NCI-H82 (cell line): ENCODE measurements around the gene DOCK3.
A peak's percentile ranks its signal among the peaks of the same experiment; 100 is the strongest.
"Not testable (repeated sequence)": the region's sequence is repeated elsewhere in the genome, so short reads cannot be mapped to it uniquely, and the experiment has no call there.

Experiments used
- DNase-seq: peaks from one replicate; lab custom pipeline; 2025; lab: John Stamatoyannopoulos, UW

DOCK3 gene

DNA sequence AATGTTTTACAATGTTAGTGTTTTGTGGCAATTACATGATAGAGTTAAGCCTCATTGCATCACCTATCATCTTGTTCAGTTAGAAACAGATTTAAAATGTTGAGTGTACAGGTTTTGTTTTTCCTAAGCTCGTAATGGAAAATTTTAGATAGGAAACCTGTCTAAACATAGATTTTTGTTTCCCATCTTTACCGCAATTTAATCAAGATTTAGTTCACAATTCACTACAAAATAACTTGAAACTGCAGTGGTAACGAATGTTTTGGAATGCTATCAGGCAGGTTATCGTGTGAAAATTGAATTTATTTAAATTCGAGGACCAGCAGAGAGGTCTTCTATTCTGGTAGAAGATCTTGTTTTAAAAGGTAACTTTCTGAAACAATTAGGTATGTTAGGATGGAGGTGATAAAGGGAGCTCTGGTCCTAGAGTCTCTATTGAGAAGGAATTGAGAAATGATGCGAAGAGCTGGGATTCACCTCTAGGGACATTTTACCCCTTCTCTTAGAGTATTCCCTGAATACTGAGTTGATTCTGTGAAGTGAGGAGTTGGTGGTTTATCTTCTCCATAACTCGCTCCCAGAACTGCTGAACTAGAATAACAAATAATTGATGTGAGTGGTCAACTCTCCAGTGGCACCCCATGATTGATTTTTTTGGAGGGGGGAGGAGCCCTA is 1.4 kb downstream of the DOCK3 start:
- peak; percentile 32 for DNase-seq

DNA sequence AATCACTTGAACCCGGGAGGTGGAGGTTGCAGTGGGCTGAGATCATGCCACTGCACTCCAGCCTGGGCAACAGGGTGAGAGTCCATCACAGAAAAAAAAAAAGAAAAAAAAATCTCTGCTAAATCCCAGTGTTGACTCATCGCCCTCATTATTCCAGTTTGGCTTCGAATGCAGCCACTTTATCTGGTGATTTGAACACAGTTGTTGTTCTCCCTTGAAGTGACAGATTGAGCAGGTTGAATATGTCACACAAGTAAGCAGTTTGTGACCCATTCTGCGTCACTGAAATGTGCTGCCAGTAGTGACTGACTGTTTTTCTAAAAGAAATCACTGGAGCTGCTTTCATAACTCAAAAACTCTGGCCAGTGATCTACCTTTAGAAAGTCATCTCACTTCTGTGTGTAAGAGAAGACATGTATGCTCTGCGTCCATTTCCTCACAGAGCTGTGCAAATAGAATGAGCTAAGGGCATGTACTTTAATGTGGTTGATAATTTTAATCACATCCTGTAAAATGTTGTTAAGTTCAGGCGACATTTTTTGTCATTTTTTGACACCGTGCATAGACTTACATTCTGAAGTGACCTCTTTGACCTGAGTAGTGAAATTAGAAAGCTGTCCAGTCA is 12.5 kb downstream of the DOCK3 start:
- DNase-seq, result no peak

DNA sequence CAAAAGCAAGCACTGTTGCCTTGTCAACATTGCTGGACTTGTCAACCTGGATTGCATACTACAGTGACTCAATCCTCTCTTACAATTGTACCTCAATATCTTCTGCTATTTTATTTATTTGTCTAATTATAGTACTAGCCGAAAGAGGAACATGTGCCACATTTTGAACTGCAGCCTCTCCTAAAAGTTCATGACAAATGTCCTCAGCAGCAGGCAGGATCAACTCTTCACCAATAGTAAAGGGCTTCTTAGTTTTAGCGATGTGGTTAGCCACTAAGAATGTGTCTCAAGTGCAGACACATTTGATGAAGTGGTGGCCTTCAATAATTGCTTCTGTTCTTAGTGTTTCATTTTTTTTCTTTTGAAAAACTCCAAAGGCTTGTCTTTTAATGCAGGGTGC is 13.2 kb downstream of the DOCK3 start:
- no peak for DNase-seq

DNA sequence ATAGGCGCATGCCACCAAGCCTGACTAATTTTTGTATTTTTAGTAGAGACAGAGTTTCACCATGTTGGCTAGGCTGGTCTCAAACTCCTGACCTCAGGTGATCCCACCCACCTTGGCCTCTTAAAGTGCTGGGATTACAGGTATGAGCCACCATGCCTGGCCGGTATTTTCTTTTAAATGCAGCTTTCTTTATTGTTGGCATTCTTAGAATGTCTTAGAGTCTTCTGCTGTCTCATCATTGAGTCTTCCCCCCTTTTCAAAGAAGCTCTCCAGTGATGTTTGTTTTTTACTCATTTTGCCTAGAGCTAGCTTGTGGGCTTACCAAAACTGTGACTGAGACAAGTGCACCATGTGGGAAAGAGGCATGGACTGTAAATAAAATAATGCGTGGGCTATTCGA is 13.9 kb downstream of the DOCK3 start:
- not testable (repeated sequence) for DNase-seq

DNA sequence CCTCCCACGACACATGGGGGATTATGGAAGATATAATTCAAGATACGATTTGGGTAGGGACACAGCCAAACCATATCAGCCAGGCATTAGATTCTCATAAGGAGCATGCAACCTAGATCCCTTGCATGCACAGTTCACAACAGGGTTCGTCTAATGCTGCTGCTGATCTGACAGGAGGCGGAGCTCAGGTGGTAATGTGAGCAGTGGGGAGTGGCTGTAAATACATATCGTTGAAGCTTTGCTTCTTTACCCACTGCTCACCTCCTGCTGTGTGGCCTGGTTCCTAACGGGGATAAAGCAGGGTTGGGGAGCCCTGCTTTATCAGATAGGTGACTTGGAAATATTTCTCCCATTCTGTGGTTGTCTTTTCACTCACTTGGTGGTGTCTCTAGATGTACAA is 14.8 kb downstream of the DOCK3 start:
- no peak for DNase-seq

DNA sequence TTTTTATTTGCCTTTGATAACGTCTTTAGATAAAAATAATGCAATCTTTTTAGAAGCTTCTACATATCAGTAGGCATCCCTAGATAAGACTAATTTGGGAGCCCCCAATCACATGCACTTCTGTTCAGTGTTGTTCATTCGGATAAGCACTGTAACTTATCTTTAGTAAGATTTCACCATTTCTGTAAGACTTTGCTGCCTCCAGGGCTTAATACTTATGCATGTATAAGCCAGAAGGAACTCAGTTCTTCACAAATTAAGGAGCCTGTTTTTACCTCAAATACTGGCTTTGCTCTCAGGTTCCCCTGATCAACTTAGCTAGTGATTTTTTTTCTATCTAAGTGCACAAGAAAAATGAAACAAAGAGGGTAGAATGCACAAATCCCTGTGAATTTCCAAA is 20.3 kb downstream of the DOCK3 start:
- DNase-seq, result no peak

DNA sequence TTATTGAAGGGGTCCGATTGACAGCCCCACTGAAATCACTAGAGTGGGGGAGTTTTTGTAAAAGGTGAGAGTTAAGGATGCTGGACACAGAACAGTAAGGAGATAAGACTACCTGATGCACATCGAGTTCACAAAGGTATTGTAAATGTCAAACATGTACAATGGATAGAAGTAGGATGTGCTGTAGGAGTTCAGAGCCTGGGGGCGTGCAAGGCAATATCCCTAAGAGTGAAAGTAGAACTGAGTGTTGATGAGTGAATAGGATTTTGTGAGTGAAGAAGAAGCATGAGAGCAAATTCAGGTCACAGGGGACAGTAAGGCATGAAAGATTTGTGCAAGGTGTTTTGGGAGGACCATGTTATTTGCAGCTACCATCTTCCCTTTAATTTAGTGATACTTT is 21.5 kb downstream of the DOCK3 start:
- DNase-seq, result no peak

DNA sequence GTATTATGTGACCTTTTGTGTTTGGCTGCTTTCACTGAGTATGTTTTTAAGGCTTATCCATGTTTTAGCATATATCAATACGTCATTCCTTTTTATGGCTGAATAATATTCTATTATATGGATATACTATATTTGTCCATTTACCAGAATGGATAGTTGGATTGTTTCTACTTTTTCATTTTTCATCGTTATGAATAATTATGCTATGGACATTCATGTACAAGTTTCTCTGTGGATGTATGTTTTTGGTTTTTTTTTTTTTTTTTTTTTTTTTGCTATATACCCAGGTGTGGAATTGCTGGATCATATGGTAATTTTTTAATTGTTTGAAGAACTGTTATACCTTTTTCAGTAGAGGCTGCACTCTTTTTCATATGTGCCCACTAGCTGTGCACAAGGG is 23.5 kb downstream of the DOCK3 start:
- no peak for DNase-seq

DNA sequence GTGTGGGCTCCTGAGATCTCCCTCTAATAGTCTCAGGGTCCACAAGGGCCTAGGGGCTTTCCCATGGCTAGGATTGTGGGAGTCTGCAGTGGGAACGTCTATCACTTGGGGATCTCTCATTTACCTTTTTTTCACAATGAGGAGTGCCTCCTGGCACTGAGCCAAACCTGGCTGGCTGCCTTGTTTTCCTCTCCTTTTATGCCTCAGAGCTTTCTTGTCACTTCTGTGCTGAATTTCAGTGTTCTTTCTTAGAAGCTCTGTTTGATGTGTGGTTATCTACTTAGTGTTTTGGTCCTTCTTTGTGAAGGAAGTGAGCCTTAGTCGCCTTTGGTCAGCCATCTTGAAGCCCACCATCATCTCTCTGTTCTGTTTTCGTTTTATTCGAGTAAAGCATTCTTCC is 33.9 kb downstream of the DOCK3 start:
- no peak for DNase-seq

DNA sequence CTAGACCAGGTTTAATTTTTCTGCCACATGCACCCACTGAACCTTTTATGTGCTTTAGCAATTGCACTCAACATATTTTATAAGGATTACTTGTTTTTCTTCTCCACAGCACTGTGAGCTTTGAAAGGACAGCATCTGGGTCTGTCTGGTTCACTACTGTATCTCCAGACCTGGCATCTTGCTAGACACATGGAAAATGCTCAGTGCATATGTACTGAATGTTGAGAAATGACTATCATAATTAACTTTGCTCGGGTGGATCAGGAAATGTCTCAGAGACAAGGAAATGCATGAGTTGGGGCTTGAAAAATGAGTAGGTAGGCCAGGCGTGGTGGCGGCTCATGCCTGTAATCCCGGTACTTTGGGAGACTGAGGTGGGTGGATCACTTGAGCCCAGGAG is 40.2 kb downstream of the DOCK3 start:
- DNase-seq, result no peak

DNA sequence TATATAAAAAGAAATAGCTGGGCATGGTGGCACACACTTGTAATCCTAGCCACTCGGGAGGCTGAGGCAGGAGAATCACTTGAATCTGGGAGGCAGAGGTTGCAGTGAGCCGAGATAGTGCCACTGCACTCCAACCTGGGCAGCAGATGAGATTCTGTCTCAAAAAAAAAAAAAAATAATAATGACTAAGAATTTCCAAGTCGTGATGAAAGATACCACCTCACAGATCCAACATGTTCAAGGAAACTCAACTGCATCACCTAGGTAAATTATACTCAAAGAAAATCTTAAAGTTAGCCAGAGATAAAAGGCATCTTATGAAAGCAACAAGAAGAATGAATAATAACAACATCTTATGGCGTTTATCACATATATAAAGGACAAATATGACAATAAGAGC is 50.1 kb downstream of the DOCK3 start:
- no peak for DNase-seq

DNA sequence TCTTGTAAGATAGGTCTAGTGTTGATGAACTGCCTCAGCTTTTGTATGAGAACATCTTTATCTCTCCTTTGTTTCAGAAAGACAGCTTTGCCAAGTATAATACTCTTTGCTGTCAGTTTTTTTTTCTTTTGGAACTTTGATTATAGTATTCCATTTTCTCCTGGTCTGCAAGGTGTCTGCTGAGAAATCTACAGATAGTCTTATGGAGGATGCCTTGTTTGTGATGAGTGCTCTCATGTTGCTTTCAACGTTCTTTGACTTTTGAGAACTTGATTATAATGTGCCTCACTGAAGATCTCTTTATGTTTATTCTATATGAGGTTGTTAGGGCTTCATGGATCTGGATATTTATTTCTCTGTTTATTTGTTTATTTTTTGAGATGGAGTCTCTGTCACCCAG is 60.3 kb downstream of the DOCK3 start:
- DNase-seq, result no peak

DNA sequence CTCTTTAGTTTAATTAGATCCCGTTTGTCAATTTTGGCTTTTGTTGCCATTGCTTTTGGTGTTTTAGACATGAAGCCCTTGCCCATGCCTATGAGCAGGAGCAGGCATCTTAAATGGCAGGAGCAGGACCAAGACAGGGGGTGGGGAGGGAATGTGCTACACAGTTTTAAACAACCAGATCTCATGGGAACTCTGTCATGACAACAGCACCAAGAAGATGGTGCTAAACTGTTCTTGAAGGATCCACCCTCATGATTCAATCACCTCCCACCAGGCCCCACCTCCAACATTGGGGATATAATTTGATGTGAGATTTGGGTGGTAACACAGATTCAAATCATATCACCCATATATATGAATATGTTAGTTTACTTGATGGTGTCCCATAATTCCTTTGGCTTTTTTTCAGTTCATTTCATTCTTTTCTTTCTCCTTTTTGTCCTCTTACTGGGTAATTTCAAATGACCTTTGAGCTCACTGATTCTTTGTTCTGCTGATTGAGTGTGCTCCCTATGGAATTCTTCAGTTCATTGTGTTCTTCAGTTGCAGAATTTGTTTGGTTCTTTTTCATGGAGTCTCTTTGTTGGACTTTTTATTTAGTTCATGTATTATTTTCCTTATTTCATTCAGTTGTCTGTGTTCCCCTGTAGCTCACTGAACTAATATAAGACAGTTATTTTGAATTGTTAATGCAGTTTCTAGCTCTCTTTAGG is 62.6 kb downstream of the DOCK3 start:
- no peak for DNase-seq

DNA sequence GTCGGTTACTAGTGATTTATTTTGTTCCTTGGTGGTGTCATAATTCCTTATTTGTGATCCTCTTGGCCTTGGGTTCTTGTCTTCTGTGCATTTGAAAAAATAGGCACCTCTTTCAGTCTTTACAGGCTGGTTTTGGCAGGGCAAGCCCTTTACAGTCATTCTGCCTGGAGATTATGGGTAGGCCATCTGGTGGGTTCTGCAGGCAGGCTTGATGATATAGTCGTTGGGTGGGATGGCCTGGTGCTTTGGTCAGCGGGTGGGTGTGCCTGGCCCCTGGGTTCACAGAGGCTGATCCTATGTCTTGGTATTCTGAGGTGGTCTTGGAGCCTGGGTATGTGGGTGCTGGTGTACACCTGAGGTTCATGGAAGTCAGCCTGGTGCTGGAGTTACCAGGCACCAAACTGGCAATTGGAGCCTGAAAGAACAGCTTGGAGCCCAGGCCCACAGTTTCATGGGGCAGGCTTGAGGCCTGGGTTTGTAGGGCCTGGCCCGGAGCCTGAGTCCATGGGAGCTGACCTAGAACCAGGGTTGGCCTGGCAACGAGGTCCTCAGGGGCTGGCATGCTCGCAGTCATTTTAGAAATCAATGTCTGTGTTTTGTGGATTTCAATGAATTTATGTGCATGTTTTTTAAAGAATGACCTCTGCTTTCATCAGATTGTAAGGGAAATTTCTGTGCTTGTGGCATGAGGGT is 63.3 kb downstream of the DOCK3 start:
- DNase-seq, result peak; percentile 60

DNA sequence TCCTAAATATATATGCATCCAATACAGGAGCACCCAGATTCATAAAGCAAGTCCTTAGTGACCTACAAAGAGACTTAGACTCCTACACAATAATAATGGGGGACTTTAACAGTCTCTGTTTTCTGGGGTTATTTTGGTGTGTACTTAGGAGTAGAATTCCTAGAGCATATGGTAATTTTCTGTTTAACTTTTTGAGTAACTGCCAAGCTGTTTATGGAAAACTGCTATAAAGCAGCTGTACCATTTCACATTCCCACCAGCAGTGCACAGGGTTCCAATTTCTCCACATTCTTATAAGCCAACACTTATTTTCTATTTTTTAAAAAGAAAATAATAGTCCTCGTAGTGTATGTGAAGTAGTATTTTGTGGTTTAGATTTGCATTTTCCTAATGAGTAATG is 68.9 kb downstream of the DOCK3 start:
- no peak for DNase-seq

DNA sequence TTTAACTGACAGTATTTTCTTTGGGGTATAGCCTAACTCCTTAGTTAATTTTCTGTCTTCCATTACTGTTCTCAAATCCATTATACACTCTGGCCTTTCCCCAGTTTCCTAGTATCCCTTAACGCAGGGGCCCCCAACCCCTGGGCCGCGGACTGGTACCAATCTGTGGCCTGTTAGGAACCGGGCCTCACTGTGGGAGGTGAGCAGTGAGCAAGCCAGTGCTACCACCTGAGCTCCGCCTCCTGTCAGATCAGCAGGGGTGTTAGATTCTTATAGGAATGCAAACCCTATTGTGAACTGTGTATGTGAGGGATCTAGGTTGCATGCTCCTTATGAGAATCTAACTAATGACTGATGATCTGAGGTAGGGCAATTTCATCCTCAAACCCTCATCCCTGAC is 75.1 kb downstream of the DOCK3 start:
- no peak for DNase-seq

DNA sequence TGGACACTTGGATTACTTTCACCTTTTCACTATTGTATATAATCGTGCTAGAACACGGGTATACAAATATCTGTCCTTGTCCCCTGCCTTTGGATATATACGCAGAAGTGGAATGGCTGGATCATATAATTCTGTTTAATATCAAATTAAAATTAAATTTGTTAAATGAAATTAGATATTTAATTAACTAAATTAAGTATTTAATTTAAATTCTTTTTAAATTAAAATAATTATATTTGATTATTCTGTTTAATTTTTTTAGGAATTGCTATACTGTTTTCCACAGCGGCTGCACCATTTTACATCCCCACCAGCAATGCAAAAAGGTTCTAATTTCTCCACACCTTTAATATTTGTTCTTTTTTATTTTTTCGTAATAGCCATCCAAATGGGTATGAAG is 84.3 kb downstream of the DOCK3 start:
- no peak for DNase-seq

DNA sequence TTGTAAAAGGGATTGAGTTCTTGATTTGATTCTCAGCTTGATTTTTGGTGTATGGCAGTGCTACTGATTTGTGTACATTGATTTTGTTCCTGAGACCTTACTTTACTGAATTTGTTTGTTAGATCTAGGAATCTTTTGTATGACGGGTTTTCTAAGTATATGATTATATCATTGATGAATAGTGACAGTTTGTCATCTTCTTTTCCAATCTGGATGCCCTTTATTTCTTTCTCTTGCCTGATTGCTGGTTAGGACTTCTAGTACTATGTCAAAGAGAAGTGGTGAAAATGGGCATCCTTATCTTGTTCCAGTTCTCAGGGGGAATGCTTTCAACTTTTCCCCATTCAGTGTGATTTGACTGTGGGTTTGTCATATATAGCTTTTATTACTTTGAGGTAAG is 103.0 kb downstream of the DOCK3 start:
- no peak for DNase-seq

DNA sequence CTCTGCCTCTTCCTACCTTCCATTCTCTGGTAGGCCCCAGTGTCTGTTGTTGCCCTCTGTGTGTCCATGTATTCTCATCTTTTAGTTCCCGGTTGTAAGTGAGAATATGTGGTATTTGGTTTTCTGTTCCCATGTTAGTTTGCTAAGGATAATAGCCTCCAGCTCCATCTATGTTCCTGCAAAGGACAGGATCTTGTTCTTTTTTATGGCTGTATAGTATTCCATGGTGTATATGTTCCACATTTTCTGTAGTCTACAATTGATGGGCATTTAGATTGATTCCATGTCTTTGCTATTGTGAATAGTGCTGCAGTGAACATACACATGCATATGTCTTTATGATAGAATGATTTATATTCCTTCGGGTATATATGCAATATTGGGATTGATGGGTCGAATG is 107.0 kb downstream of the DOCK3 start:
- not testable (repeated sequence) for DNase-seq

DNA sequence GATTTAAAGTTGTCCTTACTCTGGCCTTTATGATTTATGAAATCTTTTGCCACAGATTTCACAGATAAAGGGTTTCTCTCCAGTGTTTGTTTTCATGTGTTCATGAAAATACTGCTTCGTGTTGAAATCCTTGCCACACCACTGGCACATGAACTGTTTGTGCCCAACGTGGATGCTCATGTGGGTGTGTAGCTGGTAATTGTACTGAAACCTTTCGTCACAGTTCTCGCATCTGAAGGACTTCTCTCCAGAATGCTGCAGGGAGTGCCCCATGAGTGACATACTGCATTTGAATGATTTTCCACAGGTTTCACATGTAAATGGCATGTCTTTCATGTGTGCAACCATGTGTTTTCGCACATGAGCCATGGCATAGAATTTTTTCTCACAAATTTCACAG is 111.9 kb downstream of the DOCK3 start:
- DNase-seq, result no peak

DNA sequence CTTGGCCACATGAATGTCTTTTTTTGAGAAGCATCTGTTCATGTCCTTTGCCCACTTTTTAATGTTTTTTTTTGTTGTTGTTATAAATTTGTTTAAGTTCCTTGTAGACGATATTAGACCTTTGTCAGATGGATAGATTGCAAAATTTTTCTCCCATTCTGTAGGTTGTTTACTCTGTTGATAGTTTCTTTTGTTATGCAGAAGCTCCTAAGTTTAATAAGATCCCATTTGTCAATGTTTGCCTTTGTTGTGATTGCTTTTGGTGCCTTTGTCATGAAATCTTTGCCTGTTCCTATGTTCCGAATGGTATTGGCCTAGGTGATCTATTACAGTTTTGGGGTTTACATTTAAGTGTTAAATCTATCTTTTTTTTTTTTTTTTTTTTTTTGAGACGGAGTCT is 116.2 kb downstream of the DOCK3 start:
- DNase-seq, result not testable (repeated sequence)

DNA sequence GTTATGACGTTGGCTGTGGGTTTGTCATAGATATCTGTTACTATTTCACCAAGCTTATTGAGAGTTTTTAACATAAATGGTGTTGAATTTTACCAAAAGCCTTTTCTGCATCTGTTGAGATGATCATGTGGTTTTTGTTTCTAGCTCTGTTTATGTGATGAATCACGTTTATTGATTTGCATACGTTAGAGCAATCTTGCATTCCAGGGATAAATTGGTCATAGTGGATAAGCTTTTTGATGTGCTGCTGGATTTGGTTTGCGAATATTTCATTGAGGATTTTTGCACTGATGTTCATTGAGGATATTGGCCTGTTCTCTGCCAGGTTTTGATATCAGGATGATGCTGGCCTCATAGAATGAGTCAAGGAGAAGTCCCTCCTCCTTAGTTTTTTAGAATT is 117.8 kb downstream of the DOCK3 start:
- no peak for DNase-seq

DNA sequence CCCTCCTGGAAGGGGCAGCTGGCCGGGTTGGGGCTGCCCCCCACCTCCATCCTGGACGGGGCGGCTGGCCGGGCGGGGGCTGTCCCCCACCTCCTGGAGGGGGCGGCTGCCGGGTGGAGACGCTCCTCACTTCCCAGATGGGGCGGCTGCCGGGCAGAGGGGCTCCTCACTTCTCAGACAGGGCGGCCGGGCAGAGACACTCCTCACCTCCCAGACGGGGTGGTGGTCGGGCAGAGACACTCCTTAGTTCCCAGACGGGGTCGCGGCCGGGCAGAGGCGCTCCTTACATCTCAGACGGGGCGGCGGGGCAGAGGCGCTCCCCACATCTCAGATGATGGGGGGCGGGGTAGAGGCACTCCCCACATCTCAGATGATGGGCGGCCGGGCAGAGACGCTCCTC is 129.1 kb downstream of the DOCK3 start:
- DNase-seq, result not testable (repeated sequence)
